Keratinocyte (primary cell): ENCODE data around the gene SYNJ2.

ENCODE experiments used
- EZH2 ChIP-seq: IDR thresholded peaks from one replicate; pipeline ENCODE4 v1.6.1; 2012; ENCODE audit warnings: inconsistent platforms, mild to moderate bottlenecking, low read length, moderate library complexity
- TF ChIP-seq, protein P1 (sequence below), 3 experiments: IDR thresholded peaks in 1 of 3; conservative IDR thresholded peaks in 1 of 3; optimal IDR thresholded peaks in 1 of 3; 2 replicates in 2 of 3; 3 replicates in 1 of 3; pipeline versions ENCODE3 to v1.5.1; 2011; ENCODE audit warnings: low read length in 3 of 3, mild to moderate bottlenecking in 3 of 3, moderate library complexity in 2 of 3, control low read depth in 1 of 3, inconsistent platforms in 1 of 3; ENCODE audit not compliant: insufficient read depth in 2 of 3; ENCODE audit errors: extremely low read depth in 1 of 3

DNA sequence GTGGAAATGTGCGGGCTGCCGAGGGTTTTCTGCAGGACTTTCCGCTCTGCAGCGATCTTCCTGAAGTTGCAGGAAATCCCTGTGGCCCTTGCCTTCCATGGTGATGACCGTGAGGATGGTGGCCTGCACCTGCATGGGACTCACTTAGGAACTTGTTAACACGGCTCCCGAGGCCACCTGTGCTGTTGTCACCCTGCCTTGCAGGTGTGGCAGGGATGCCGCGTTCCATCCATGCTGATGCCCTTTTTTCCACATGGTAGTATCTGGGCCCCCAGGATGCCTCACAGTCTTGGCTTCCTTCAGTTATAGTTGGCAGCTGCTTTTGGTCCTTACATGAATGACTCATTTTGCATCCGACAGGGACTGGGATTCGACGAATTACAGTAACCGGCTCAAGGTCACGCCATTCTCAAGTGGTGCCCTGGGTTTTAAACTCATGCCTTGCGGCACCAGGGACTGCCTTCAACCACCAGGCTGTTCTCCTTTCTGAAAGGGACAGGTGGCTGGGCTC is 37.2 kb downstream of the SYNJ2 start:
- TF ChIP-seq, protein P1, sequence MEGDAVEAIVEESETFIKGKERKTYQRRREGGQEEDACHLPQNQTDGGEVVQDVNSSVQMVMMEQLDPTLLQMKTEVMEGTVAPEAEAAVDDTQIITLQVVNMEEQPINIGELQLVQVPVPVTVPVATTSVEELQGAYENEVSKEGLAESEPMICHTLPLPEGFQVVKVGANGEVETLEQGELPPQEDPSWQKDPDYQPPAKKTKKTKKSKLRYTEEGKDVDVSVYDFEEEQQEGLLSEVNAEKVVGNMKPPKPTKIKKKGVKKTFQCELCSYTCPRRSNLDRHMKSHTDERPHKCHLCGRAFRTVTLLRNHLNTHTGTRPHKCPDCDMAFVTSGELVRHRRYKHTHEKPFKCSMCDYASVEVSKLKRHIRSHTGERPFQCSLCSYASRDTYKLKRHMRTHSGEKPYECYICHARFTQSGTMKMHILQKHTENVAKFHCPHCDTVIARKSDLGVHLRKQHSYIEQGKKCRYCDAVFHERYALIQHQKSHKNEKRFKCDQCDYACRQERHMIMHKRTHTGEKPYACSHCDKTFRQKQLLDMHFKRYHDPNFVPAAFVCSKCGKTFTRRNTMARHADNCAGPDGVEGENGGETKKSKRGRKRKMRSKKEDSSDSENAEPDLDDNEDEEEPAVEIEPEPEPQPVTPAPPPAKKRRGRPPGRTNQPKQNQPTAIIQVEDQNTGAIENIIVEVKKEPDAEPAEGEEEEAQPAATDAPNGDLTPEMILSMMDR (optimal IDR thresholded peaks at IDR 0.05 in 1 of 3, IDR thresholded peaks at IDR 0.05 in 1 of 3, conservative IDR thresholded peaks at IDR 0.05 in 1 of 3; ENCODE audit: extremely low read depth in 1 of 3, insufficient read depth in 2 of 3, low read length in 3 of 3), result no peak
- TF ChIP-seq EZH2, result no peak
